Fibroblast of lung (primary cell): ENCODE data around the gene KLF8. TPM values are rescaled to one million over a fixed set of nuclear protein-coding genes. Genes with fewer than 3 reads are reported as not detected.

Experiments
- DNase-seq, 2 donors: peaks; one replicate each; pipeline versions ENCODE4 v3.0.0 to v3.0.0-alpha.2; 2010; ENCODE audit warnings: low read depth in 2 of 2
- H2AFZ ChIP-seq: 2 replicates; pipeline ENCODE4 v1.5.1; 2012; ENCODE audit warnings: low read length, control low read depth, inconsistent platforms
- H3K27ac ChIP-seq: 2 replicates; pipeline ENCODE4 v1.5.1; 2011; ENCODE audit warnings: low read length, control low read depth; ENCODE audit not compliant: insufficient read depth
- H3K27me3 ChIP-seq: 2 replicates; pipeline ENCODE4 v1.5.1; 2011; ENCODE audit warnings: mild to moderate bottlenecking, low read length; ENCODE audit not compliant: control insufficient read depth, insufficient read depth
- H3K36me3 ChIP-seq: 2 replicates; pipeline ENCODE4 v1.5.1; 2011; ENCODE audit warnings: low read length; ENCODE audit not compliant: control insufficient read depth, insufficient read depth
- H3K4me1 ChIP-seq: 2 replicates; pipeline ENCODE4 v1.5.1; 2011; ENCODE audit warnings: low read length; ENCODE audit not compliant: control insufficient read depth, insufficient read depth; ENCODE audit errors: extremely low read depth
- H3K4me2 ChIP-seq: 2 replicates; pipeline ENCODE4 v1.5.1; 2011; ENCODE audit warnings: low read length, control low read depth; ENCODE audit not compliant: insufficient read depth; ENCODE audit errors: extremely low read depth
- H3K4me3 ChIP-seq, 4 experiments: fragments of 200-600 bp in 1 of 4; sonication (generic) in 1 of 4; replicated peaks in 1 of 4; 2 replicates each; pipeline ENCODE4 v1.5.1; 2011 to 2016; ENCODE audit warnings: low read length in 4 of 4, low read depth in 3 of 4, mild to moderate bottlenecking in 3 of 4, control low read depth in 2 of 4, inconsistent platforms in 1 of 4, mixed read lengths in 1 of 4; ENCODE audit not compliant: insufficient read depth in 1 of 4; ENCODE audit errors: control extremely low read depth in 1 of 4
- H3K79me2 ChIP-seq: 2 replicates; pipeline ENCODE4 v1.5.1; 2012; ENCODE audit warnings: mild to moderate bottlenecking, low read length, inconsistent platforms; ENCODE audit not compliant: control insufficient read depth, insufficient read depth
- H3K9ac ChIP-seq: 2 replicates; pipeline ENCODE4 v1.5.1; 2011; ENCODE audit warnings: mild to moderate bottlenecking, low read length, control low read depth; ENCODE audit not compliant: insufficient read depth
- H3K9me3 ChIP-seq: 2 replicates; pipeline ENCODE4 v1.5.1; 2012; ENCODE audit warnings: low read depth, low read length; ENCODE audit not compliant: control insufficient read depth, insufficient read depth
- H4K20me1 ChIP-seq: 2 replicates; pipeline ENCODE4 v1.5.1; 2011; ENCODE audit warnings: low read length; ENCODE audit not compliant: control insufficient read depth, insufficient read depth; ENCODE audit errors: extremely low read depth
- EZH2 ChIP-seq: IDR thresholded peaks from 2 replicates; pipeline ENCODE4 v1.5.1; 2012; ENCODE audit warnings: low read length, control low read depth, mild to moderate bottlenecking; ENCODE audit errors: missing control alignments
- polyA plus RNA-seq, 2 donors: library from polyadenylated mRNA; depleted of rRNA in 1 of 2; stranded (reverse) in 1 of 2; unstranded in 1 of 2; fragments of >200 nt; gene quantifications; 2 replicates each; pipeline ENCODE4 v1.2.1, GENCODE V29; 2011 to 2012; ENCODE audit warnings: missing spikeins in 1 of 2
- total RNA-seq: library from RNA; depleted of rRNA; stranded (reverse); fragments of >200 nt; gene quantifications from 2 replicates; pipeline ENCODE4 v1.2.1, GENCODE V29; 2014
- TF ChIP-seq, protein P1 (sequence below), 2 donors: IDR thresholded peaks in 1 of 2; conservative IDR thresholded peaks in 1 of 2; 1 replicate in 1 of 2; 2 replicates in 1 of 2; pipeline ENCODE4 v1.5.1; 2011 to 2012; ENCODE audit warnings: low read length in 2 of 2, control low read depth in 1 of 2, inconsistent platforms in 1 of 2, low read depth in 1 of 2, mild to moderate bottlenecking in 1 of 2

The KLF8 gene
- total and polyA plus RNA-seq, 2 donors (not counting 1 experiment from before 2014, with no cell fraction given), result 3.0 to 4.8 TPM

DNA sequence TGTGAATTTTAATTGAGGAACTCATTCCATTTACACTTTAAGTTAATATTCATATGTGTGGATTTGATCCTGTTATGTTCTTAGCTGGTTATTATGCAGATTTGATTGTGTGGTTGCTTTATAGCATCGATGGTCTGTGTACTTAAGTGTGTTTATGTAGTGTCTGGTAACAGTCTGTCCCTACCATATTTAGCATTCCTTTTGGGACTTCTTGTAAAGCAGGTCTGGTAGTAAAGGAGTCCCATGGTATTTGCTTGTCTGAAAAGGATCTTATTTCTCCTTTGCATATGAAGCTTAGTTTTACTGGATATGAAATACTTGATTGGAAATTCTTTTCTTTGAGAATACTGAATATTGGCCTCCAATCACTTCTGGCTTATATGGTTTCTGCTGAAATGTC lies 76.6 kb downstream of the KLF8 start:
- Histone ChIP-seq H3K4me2 (no peak overlapping the region), H3K9ac (no peak overlapping the region), H2AFZ (no peak overlapping the region), H4K20me1 (no peaks in the 10 kb centered on the region), H3K27me3 (no peaks in the 10 kb centered on the region), H3K27ac (no peak overlapping the region), H3K9me3 (no peaks in the 10 kb centered on the region), H3K79me2 (no peaks in the 10 kb centered on the region), H3K4me1 (no peaks in the 10 kb centered on the region), H3K36me3 (no peaks in the 10 kb centered on the region), H3K4me3 (no peak overlapping the region)
- no peak for TF ChIP-seq EZH2
- TF ChIP-seq, protein P1, sequence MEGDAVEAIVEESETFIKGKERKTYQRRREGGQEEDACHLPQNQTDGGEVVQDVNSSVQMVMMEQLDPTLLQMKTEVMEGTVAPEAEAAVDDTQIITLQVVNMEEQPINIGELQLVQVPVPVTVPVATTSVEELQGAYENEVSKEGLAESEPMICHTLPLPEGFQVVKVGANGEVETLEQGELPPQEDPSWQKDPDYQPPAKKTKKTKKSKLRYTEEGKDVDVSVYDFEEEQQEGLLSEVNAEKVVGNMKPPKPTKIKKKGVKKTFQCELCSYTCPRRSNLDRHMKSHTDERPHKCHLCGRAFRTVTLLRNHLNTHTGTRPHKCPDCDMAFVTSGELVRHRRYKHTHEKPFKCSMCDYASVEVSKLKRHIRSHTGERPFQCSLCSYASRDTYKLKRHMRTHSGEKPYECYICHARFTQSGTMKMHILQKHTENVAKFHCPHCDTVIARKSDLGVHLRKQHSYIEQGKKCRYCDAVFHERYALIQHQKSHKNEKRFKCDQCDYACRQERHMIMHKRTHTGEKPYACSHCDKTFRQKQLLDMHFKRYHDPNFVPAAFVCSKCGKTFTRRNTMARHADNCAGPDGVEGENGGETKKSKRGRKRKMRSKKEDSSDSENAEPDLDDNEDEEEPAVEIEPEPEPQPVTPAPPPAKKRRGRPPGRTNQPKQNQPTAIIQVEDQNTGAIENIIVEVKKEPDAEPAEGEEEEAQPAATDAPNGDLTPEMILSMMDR (conservative IDR thresholded peaks at IDR 0.05 in 1 of 2, IDR thresholded peaks at IDR 0.05 in 1 of 2; ENCODE audit: low read depth in 1 of 2, low read length in 2 of 2), result no peak
- DNase-seq, result no peak

DNA sequence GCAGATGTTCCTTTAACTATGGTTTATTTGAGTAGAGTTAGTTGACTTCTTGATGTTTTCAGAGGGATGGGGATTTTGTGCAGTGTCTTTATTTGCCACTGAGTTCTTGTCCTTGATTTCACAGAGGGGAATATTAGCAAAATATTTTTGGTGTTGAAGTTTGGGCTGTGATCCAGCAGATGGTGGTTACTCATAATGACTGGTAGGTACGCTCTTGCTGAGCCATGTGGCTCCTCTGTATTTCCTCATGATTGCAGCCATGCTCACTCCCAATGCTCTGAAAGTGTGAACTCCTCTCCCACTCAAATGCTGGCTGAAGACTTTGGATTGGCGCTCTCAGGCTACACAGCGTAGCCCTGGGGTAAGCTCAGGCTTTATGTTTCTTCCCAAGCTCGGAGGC lies 77.7 kb downstream of the KLF8 start:
- no peaks in the 10 kb centered on the region for H3K36me3 ChIP-seq
- no peaks in the 10 kb centered on the region for H3K4me1 ChIP-seq
- no peak overlapping the region for H3K9ac ChIP-seq
- no peak overlapping the region for H3K4me3 ChIP-seq
- no peak overlapping the region for H3K4me2 ChIP-seq
- H2AFZ ChIP-seq, result no peak overlapping the region
- H3K79me2 ChIP-seq, result no peaks in the 10 kb centered on the region
- TF ChIP-seq, protein P1 (conservative IDR thresholded peaks at IDR 0.05 in 1 of 2, IDR thresholded peaks at IDR 0.05 in 1 of 2; ENCODE audit: low read depth in 1 of 2, low read length in 2 of 2), result no peak
- TF ChIP-seq EZH2, result no peak
- DNase-seq, result no peak
- H3K9me3 ChIP-seq, result no peaks in the 10 kb centered on the region
- H3K27ac ChIP-seq, result no peak overlapping the region
- no peaks in the 10 kb centered on the region for H4K20me1 ChIP-seq
- no peaks in the 10 kb centered on the region for H3K27me3 ChIP-seq

DNA sequence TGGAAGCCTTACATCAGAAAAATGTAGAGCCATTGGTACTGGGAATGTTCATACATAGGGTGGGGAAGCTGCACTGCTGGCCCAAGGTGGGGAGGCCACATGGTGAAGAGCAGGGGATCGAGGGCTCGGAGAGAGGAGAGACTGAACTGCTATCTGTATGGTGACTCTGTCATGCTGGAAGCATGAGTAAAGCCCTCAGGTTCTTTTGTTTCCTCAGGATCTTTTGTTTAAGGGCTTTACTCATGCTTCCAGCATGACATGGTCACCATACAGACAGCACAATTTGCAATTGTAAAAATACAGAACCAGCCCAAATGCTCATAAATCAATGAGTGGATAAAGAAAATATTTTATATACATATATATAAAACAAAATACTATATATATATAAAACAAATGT lies 78.4 kb downstream of the KLF8 start:
- no peaks in the 10 kb centered on the region for H3K4me1 ChIP-seq
- no peak overlapping the region for H3K4me2 ChIP-seq
- no peak for DNase-seq
- H2AFZ ChIP-seq, result no peak overlapping the region
- H3K9ac ChIP-seq, result no peak overlapping the region
- H3K27ac ChIP-seq, result no peak overlapping the region
- H3K36me3 ChIP-seq, result no peaks in the 10 kb centered on the region
- H3K9me3 ChIP-seq, result no peaks in the 10 kb centered on the region
- TF ChIP-seq, protein P1 (conservative IDR thresholded peaks at IDR 0.05 in 1 of 2, IDR thresholded peaks at IDR 0.05 in 1 of 2; ENCODE audit: low read depth in 1 of 2, low read length in 2 of 2), result no peak
- no peak for TF ChIP-seq EZH2
- no peak overlapping the region for H3K4me3 ChIP-seq
- H4K20me1 ChIP-seq, result no peaks in the 10 kb centered on the region
- H3K79me2 ChIP-seq, result no peaks in the 10 kb centered on the region
- no peaks in the 10 kb centered on the region for H3K27me3 ChIP-seq
